Suprapubic skin (tissue), 4 donors: ENCODE data around the gene SPEM3. TPM values are rescaled to one million over a fixed set of nuclear protein-coding genes. Genes with fewer than 3 reads are reported as not detected.

Experiments used
- DNase-seq, 2 donors: peaks; one replicate each; pipeline ENCODE4 v3.0.0-alpha.2; 2019; ENCODE audit warnings: low spot score in 2 of 2
- H3K27ac ChIP-seq: fragments of 200-600 bp; sonication (generic); one replicate; pipeline ENCODE4 v1.5.1; 2019
- H3K27me3 ChIP-seq: fragments of 200-600 bp; sonication (generic); one replicate; pipeline ENCODE4 v1.5.1; 2019
- H3K36me3 ChIP-seq: fragments of 200-600 bp; sonication (generic); one replicate; pipeline ENCODE4 v1.5.1; 2019
- H3K4me1 ChIP-seq: fragments of 200-600 bp; sonication (generic); one replicate; pipeline ENCODE4 v1.5.1; 2019
- H3K4me3 ChIP-seq: fragments of 200-600 bp; sonication (generic); one replicate; pipeline ENCODE4 v1.5.1; 2019; ENCODE audit warnings: mild to moderate bottlenecking
- H3K9me3 ChIP-seq: fragments of 200-600 bp; sonication (generic); one replicate; pipeline ENCODE4 v1.5.1; 2019
- EP300 ChIP-seq: sonication (generic); formaldehyde crosslinking; IDR thresholded peaks from one replicate; pipeline ENCODE4 v1.6.1; 2017; ENCODE audit warnings: antibody characterized with exemption
- POLR2A ChIP-seq, 2 donors: fragments of 450-650 bp; IDR thresholded peaks; one replicate each; pipeline ENCODE4 v1.6.1; 2017; ENCODE audit warnings: antibody characterized with exemption in 2 of 2, mild to moderate bottlenecking in 2 of 2, moderate library complexity in 2 of 2
- POLR2AphosphoS5 ChIP-seq, 3 donors: sonication (generic); formaldehyde crosslinking; IDR thresholded peaks; one replicate each; pipeline ENCODE4 v1.6.1; 2017; ENCODE audit warnings: antibody characterized with exemption in 3 of 3
- WGBS: methylation state at CpG from one replicate; pipeline ENCODE4 v1.1.5; 2018; 5-methylcytosine and 5-hydroxymethylcytosine counted together
- total RNA-seq, 4 donors: library from RNA; depleted of rRNA; stranded (reverse); fragments of >200 nt; gene quantifications; one replicate each; pipeline ENCODE4 v1.1.0, GENCODE V29; 2016
- TF ChIP-seq, protein P1 (sequence below), 2 donors: fragments of 200-600 bp in 1 of 2; fragments of 450-650 bp in 1 of 2; sonication (generic) in 1 of 2; IDR thresholded peaks; one replicate each; pipeline ENCODE4 v1.5.1; 2016 to 2019; ENCODE audit warnings: antibody characterized with exemption in 2 of 2, mild to moderate bottlenecking in 1 of 2, moderate library complexity in 1 of 2

The SPEM3 gene
- total RNA-seq, 4 donors from 2014 or later: not detected

GRCh38 chr17:7394452-7395191, 34.0 kb upstream of the SPEM3 start, which contains the start of gene PLSCR3:
Gene PLSCR3 (minus strand): TSS chr17:7394525. CDS start chr17:7394110, 415 bp downstream.
- 0% methylated on average over 7 of the region's 71 CpGs for WGBS
- Histone ChIP-seq H3K4me1 (peaks cover 20% of the 10 kb centered on the region), H3K9me3 (no peaks in the 10 kb centered on the region), H3K27ac (peak within 1 kb of the TSS; percentile 80), H3K4me3 (peak within 1 kb of the TSS; percentile 75), H3K36me3 (peaks cover 15% of the 10 kb centered on the region), H3K27me3 (no peaks in the 10 kb centered on the region)
- peak; percentile 90 to 92 for DNase-seq
- TF ChIP-seq EP300 (no peak), POLR2A (IDR thresholded peaks at IDR 0.05) (peak; percentile 25 to 65), POLR2AphosphoS5 (IDR thresholded peaks at IDR 0.05) (peak in 1 of 3 donors; percentile 22)
- TF ChIP-seq, protein P1, sequence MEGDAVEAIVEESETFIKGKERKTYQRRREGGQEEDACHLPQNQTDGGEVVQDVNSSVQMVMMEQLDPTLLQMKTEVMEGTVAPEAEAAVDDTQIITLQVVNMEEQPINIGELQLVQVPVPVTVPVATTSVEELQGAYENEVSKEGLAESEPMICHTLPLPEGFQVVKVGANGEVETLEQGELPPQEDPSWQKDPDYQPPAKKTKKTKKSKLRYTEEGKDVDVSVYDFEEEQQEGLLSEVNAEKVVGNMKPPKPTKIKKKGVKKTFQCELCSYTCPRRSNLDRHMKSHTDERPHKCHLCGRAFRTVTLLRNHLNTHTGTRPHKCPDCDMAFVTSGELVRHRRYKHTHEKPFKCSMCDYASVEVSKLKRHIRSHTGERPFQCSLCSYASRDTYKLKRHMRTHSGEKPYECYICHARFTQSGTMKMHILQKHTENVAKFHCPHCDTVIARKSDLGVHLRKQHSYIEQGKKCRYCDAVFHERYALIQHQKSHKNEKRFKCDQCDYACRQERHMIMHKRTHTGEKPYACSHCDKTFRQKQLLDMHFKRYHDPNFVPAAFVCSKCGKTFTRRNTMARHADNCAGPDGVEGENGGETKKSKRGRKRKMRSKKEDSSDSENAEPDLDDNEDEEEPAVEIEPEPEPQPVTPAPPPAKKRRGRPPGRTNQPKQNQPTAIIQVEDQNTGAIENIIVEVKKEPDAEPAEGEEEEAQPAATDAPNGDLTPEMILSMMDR (IDR thresholded peaks at IDR 0.05): no peak

- TF ChIP-seq, protein P1 (IDR thresholded peaks at IDR 0.05): no peak
- no peak for TF ChIP-seq EP300
- TF ChIP-seq POLR2AphosphoS5 (IDR thresholded peaks at IDR 0.05): no peak
- TF ChIP-seq POLR2A (IDR thresholded peaks at IDR 0.05): no peak
- H3K27ac ChIP-seq: no peak overlapping the region
- H3K27me3 ChIP-seq: no peaks in the 10 kb centered on the region
- 90% methylated on average over 4 of the region's 4 CpGs for WGBS
- H3K36me3 ChIP-seq: no peaks in the 10 kb centered on the region
- no peak for DNase-seq
- H3K4me1 ChIP-seq: peaks cover 20% of the 10 kb centered on the region
- H3K9me3 ChIP-seq: no peaks in the 10 kb centered on the region
- no peak overlapping the region for H3K4me3 ChIP-seq
These were observed 32.5 kb upstream of the SPEM3 start for GRCh38 chr17:7396147-7396546.

DNA sequence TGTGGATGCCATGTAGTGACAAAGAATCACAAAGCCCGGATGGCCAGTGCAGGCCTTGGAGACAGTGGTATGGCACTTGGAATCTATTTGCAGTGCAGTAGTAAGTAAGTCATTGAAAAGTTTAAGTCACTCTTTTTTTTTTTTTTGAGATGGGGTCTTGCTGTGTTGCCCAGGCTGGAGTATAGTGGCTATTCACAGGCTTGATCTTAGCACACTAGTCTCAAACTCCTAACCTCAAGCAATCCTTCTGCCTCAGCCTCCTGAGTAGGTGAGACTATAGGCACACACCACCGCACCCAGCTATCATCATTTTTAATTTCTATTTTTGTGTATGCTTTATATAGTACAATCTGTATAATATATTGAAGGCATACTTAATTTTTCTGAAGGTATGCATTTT, 30.0 kb upstream of the SPEM3 start:
- no peak overlapping the region for H3K4me3 ChIP-seq
- H3K9me3 ChIP-seq: no peaks in the 10 kb centered on the region
- no peak for TF ChIP-seq POLR2AphosphoS5 (IDR thresholded peaks at IDR 0.05)
- TF ChIP-seq EP300: no peak
- TF ChIP-seq POLR2A (IDR thresholded peaks at IDR 0.05): no peak
- TF ChIP-seq, protein P1 (IDR thresholded peaks at IDR 0.05): no peak
- WGBS: 79% methylated on average over 2 of the region's 2 CpGs
- no peaks in the 10 kb centered on the region for H3K27me3 ChIP-seq
- DNase-seq: no peak
- no peaks in the 10 kb centered on the region for H3K36me3 ChIP-seq
- no peak overlapping the region for H3K27ac ChIP-seq
- H3K4me1 ChIP-seq: peaks cover 27% of the 10 kb centered on the region

DNA sequence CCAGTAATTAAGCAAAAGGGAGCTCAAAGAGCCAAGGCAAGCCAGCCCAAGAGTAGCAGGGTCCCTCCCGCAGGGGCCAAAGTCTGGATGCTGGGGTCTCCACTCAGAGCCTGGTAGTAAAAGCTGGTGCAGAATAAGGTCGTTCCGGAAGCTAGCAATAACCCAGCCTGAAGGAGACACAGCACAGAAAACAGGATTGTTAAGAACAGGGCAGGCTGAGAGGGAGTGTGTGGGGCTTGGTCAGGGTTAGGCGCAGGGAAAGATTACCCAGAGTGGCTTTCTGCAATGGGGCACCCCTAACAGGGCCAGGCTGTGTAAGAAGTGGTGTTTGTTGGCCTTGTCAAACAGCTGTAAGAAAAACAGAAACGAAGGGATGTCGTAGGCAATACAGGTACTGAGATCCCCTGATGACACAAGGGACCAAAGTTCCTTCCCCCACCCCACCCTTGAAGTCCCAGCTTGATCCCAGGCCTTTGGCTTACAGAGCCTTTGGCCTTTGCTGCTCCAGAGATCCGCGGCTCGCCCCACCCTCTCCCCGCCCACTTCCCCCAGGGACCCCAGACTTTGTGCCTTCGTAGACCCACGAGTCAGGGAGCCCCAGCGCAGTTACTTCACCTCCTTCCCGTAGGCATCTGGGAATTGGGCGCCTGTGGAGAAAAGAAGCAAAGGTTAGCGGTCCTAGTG, 25.5 kb upstream of the SPEM3 start:
- WGBS: 27% methylated on average over 6 of the region's 16 CpGs
- H3K27me3 ChIP-seq: no peaks in the 10 kb centered on the region
- H3K36me3 ChIP-seq: no peaks in the 10 kb centered on the region
- H3K4me1 ChIP-seq: peaks cover 37% of the 10 kb centered on the region
- H3K4me3 ChIP-seq: peak overlapping the region; percentile 71
- no peaks in the 10 kb centered on the region for H3K9me3 ChIP-seq
- peak; percentile 84 to 87 for DNase-seq
- H3K27ac ChIP-seq: peak overlapping the region; percentile 89
- TF ChIP-seq EP300 (no peak), POLR2A (IDR thresholded peaks at IDR 0.05) (no peak), POLR2AphosphoS5 (IDR thresholded peaks at IDR 0.05) (no peak)
- TF ChIP-seq, protein P1 (IDR thresholded peaks at IDR 0.05): no peak

DNA sequence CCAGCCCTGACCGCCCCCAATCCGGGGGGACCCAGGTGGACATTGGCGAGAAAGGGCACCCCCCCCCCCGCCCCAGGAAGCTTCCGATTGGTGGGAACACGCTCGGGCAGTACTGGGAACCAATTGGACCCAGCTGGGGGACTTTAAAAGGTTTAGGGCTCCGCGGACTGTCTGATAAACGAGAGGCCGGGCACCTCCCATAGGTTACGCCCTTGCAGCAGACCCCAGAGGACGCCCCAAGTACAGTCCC, 25.0 kb upstream of the SPEM3 start:
- Histone ChIP-seq H3K9me3 (no peaks in the 10 kb centered on the region), H3K36me3 (peaks cover 2% of the 10 kb centered on the region), H3K4me3 (peak overlapping the region; percentile 71), H3K27ac (peak overlapping the region; percentile 89), H3K4me1 (peaks cover 37% of the 10 kb centered on the region), H3K27me3 (no peaks in the 10 kb centered on the region)
- 0% methylated on average over 1 of the region's 13 CpGs for WGBS
- no peak for DNase-seq
- no peak for TF ChIP-seq POLR2A (IDR thresholded peaks at IDR 0.05)
- TF ChIP-seq POLR2AphosphoS5 (IDR thresholded peaks at IDR 0.05): no peak
- TF ChIP-seq EP300: no peak
- TF ChIP-seq, protein P1 (IDR thresholded peaks at IDR 0.05): no peak
